ENCODE measurements around the gene PPP2R3B. TPM values are rescaled to one million over a fixed set of nuclear protein-coding genes. Genes with fewer than 3 reads are reported as not detected.

The PPP2R3B gene
- total and polyA plus RNA-seq, 3 donors from 2014 or later: 28.3 to 108 (median 89.6) TPM

GRCh38 chrX:355329-356050 is 31.2 kb downstream of the PPP2R3B start:
- no peaks in the 10 kb centered on the region for H3K27me3 ChIP-seq
- no peak for DNase-seq
- intact Hi-C loops (cut with DNase I; ENCODE audit: low total_unique reads): no loop called here
- no peak overlapping the region for H3K4me3 ChIP-seq
- no peaks in the 10 kb centered on the region for H3K4me1 ChIP-seq
- TF ChIP-seq CTCF (IDR thresholded peaks at IDR 0.05) (no peak), POLR2A (IDR thresholded peaks at IDR 0.05) (no peak)
- no peaks in the 10 kb centered on the region for H3K9me3 ChIP-seq
- 96% methylated on average over 35 of the region's 35 CpGs for WGBS, 2 donors
- no peaks in the 10 kb centered on the region for H3K36me3 ChIP-seq (ENCODE audit: low read depth, missing control alignments)
- H3K27ac ChIP-seq: no peak overlapping the region

GRCh38 chrX:353566-354535 is 32.9 kb downstream of the PPP2R3B start:
- intact Hi-C loops (cut with DNase I; ENCODE audit: low total_unique reads): no loop called here
- 95 to 96% methylated on average over 18 to 38 of the region's 39 CpGs for WGBS, 2 donors
- no peak for TF ChIP-seq CTCF (IDR thresholded peaks at IDR 0.05)
- TF ChIP-seq POLR2A (IDR thresholded peaks at IDR 0.05): no peak

GRCh38 chrX:352582-353314 is 34.0 kb downstream of the PPP2R3B start:
- DNase-seq: no peak
- TF ChIP-seq CTCF (IDR thresholded peaks at IDR 0.05) (no peak), POLR2A (IDR thresholded peaks at IDR 0.05) (no peak)
- 96 to 98% methylated on average over 39 of the region's 39 CpGs for WGBS, 2 donors
- no peaks in the 10 kb centered on the region for H3K36me3 ChIP-seq (ENCODE audit: low read depth, missing control alignments)
- no peaks in the 10 kb centered on the region for H3K27me3 ChIP-seq
- no peak overlapping the region for H3K4me3 ChIP-seq
- peaks cover 6% of the 10 kb centered on the region for H3K4me1 ChIP-seq
- no peak overlapping the region for H3K27ac ChIP-seq
- H3K9me3 ChIP-seq: no peaks in the 10 kb centered on the region
- intact Hi-C loops (cut with DNase I; ENCODE audit: low total_unique reads): no loop called here

More at GRCh38 chrX:353566-354535, 32.9 kb downstream of the PPP2R3B start:
- no peaks in the 10 kb centered on the region for H3K9me3 ChIP-seq
- no peak overlapping the region for H3K27ac ChIP-seq
- H3K36me3 ChIP-seq (ENCODE audit: low read depth, missing control alignments): no peaks in the 10 kb centered on the region
- H3K27me3 ChIP-seq: no peaks in the 10 kb centered on the region
- H3K4me1 ChIP-seq: peaks cover 3% of the 10 kb centered on the region
- no peak overlapping the region for H3K4me3 ChIP-seq
- no peak for DNase-seq

- H3K9me3 ChIP-seq: no peaks in the 10 kb centered on the region
- no peak for DNase-seq
- 95 to 97% methylated on average over 27 of the region's 27 CpGs for WGBS, 2 donors
- H3K27me3 ChIP-seq: no peaks in the 10 kb centered on the region
- intact Hi-C loops (cut with DNase I; ENCODE audit: low total_unique reads): no loop called here
- H3K4me1 ChIP-seq: peaks cover 6% of the 10 kb centered on the region
- H3K27ac ChIP-seq: no peak overlapping the region
- H3K4me3 ChIP-seq: no peak overlapping the region
- no peaks in the 10 kb centered on the region for H3K36me3 ChIP-seq (ENCODE audit: low read depth, missing control alignments)
- TF ChIP-seq CTCF (IDR thresholded peaks at IDR 0.05): no peak
- TF ChIP-seq POLR2A (IDR thresholded peaks at IDR 0.05): no peak
These were observed 34.5 kb downstream of the PPP2R3B start for GRCh38 chrX:352181-352580.

Measured in testis (tissue), 3 donors.